AG09309 (cell line): ENCODE data around the gene SAMSN1.
"Not testable (repeated sequence)": the region's sequence is repeated elsewhere in the genome, so short reads cannot be mapped to it uniquely, and the experiment has no call there.

Source experiments
- DNase-seq: peaks from one replicate; pipeline ENCODE4 v3.0.0-alpha.2; 2010; ENCODE audit warnings: low read depth
- H3K4me3 ChIP-seq: 2 replicates; pipeline ENCODE4 v1.5.1; 2011; ENCODE audit warnings: mild to moderate bottlenecking, low read depth, low read length, moderate library complexity; ENCODE audit not compliant: control insufficient read depth
- CTCF ChIP-seq: IDR thresholded peaks from 2 replicates; pipeline ENCODE4 v1.5.1; 2011; ENCODE audit warnings: mild to moderate bottlenecking, low read depth, low read length, inconsistent platforms; ENCODE audit not compliant: insufficient read depth, control insufficient read depth; ENCODE audit errors: missing control alignments

The SAMSN1 gene

GRCh38 chr21:14513804-14514203, 32.3 kb downstream of the SAMSN1 start:
- no peak overlapping the region for H3K4me3 ChIP-seq
- no peak for TF ChIP-seq CTCF
- DNase-seq: no peak

GRCh38 chr21:14506859-14507457, 39.2 kb downstream of the SAMSN1 start:
- not testable (repeated sequence) for DNase-seq, H3K4me3 ChIP-seq

GRCh38 chr21:14500873-14501272, 45.2 kb downstream of the SAMSN1 start:
- TF ChIP-seq CTCF: no peak
- no peak for DNase-seq
- H3K4me3 ChIP-seq: no peak overlapping the region

- no peak for TF ChIP-seq CTCF
- H3K4me3 ChIP-seq: no peak overlapping the region
- no peak for DNase-seq
Measured at GRCh38 chr21:14499316-14499715, 46.8 kb downstream of the SAMSN1 start.

DNA sequence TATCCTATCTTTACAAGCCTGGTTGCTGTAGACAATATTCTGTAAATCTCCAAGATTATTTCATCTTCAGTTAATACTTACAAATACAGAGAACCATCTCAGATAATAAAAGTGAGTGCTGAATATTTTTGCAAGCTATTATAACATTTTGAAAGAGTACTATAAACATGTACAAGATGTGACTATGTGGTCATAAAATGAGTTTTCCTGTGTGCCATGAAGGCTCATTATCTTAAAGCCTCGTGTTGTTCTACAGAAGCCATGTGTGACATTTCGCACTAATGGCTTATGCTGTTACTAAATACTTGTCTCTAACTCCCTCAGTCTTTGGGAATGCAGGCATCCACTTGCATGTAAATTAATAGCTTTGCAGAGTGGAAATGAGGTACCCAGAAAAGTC, 48.3 kb downstream of the SAMSN1 start:
- no peak overlapping the region for H3K4me3 ChIP-seq
- DNase-seq: no peak
- no peak for TF ChIP-seq CTCF

- TF ChIP-seq CTCF: no peak
- no peak overlapping the region for H3K4me3 ChIP-seq
- DNase-seq: no peak
Measured at GRCh38 chr21:14495075-14495474, 51.0 kb downstream of the SAMSN1 start.

- not testable (repeated sequence) for DNase-seq, H3K4me3 ChIP-seq
Measured at GRCh38 chr21:14494181-14494580, 51.9 kb downstream of the SAMSN1 start.

GRCh38 chr21:14493731-14494130, 52.4 kb downstream of the SAMSN1 start:
- TF ChIP-seq CTCF: no peak
- no peak for DNase-seq
- H3K4me3 ChIP-seq: no peak overlapping the region
